HG03457 (cell line): ENCODE results near the gene GADD45GIP1.
"Not testable (repeated sequence)": the region's sequence is repeated elsewhere in the genome, so short reads cannot be mapped to it uniquely, and the experiment has no call there.

ENCODE experiments used
- ATAC-seq: cut with Tn5 transposase; IDR thresholded peaks from one replicate; pipeline ENCODE4 v1.9.1; 2021; ENCODE audit warnings: moderate number of reproducible peaks; ENCODE audit not compliant: unreplicated experiment

Gene GADD45GIP1

DNA sequence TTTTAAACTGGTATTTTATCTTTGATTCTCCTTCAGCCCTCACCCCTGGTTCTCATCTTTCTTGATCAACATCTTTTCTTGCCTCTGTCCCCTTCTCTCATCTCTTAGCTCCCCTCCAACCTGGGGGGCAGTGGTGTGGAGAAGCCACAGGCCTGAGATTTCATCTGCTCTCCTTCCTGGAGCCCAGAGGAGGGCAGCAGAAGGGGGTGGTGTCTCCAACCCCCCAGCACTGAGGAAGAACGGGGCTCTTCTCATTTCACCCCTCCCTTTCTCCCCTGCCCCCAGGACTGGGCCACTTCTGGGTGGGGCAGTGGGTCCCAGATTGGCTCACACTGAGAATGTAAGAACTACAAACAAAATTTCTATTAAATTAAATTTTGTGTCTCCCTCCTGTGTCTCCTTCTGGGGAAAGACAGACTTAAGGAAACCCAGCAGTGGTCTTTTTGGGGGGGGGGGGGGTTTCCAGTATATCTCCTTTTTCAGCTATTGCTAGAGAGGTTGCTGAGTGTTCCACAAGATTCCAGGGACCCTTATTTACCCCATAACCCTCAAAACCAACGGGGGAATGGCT, 12.8 kb downstream of the GADD45GIP1 start:
- ATAC-seq = no peak

- ATAC-seq = no peak
Observed at GRCh38 chr19:12943437-12944044, 13.5 kb downstream of the GADD45GIP1 start.

DNA sequence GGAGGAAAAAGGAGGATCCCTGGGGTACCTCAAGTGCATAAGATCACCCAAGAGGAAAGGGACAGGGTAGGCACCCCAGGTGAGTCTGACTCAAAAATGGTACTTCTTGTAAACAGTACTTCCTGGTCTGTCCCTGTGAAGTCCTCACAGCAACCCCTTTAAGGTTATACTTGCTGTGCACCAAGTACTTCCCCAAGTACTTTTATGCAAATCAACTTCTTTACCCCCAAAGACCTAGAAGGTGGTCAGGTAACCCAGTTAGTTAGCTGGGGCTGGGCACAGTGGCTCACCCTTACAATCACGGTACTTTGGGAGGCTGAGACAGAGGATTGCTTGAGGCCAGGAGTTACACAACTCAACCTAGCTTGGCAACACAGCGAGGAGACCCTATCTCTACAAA, 16.1 kb downstream of the GADD45GIP1 start:
- no peak for ATAC-seq

- no peak for ATAC-seq
Observed at GRCh38 chr19:12939975-12940423, 17.0 kb downstream of the GADD45GIP1 start.

DNA sequence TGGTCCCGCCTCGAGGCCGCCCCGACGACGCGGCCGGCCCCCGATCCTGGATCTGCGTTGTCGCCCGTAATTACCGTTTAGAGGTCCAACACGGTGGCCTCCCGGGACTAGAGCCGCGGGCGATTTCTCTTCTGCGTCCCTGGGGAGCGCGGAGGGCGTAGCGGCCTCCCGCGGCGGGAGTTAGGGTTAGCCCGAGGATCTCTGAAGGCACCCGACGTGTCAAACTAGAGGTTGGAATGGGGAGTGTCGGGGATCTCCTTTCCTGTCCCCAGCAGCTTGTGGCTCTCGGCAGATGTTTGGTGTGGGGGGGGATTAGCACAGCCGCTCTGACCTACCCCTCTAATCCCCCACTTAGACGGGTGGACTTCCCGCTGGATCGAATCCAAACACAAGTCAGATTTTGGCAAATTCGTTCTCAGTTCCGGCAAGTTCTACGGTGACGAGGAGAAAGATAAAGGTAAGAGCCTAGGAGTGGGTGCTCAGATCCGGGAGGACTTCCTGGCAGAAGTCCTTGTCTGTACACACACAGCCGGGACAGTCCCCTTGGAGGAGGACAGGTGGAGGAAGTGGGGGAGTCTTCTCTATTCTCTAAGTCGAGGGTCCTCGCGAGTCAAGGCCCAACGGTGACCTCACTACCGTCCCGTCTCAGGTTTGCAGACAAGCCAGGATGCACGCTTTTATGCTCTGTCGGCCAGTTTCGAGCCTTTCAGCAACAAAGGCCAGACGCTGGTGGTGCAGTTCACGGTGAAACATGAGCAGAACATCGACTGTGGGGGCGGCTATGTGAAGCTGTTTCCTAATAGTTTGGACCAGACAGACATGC, 18.0 kb downstream of the GADD45GIP1 start:
- peak; percentile 2 for ATAC-seq

- peak; percentile 72 for ATAC-seq
Observed at GRCh38 chr19:12937927-12938778, 18.9 kb downstream of the GADD45GIP1 start, which contains the start of gene CALR. Gene CALR, plus strand, starts transcription at chr19:12938609. Its CDS starts 71 bp downstream, at chr19:12938680.

- ATAC-seq = no peak
Observed at GRCh38 chr19:12937093-12937926, 19.7 kb downstream of the GADD45GIP1 start.

DNA sequence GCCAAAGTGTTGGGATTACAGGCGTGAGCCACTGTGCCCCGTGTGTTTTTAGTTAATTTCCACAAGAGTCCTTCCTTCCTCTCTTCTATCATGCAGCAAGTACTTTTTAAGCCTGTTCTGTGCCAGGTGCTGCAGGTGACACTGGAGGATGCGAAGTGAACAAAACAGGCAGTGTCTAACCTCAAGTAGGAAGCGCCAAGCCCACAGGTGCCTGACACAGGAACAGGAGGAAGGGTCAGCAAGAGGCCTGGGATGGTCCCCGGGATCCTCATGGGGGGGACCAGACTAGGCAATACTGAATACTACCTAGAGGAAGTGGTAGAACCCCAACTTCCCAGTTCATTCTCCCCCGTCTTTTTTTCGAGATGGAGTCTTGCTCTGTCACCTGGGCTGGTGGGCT, 20.4 kb downstream of the GADD45GIP1 start:
- no peak for ATAC-seq

- no peak for ATAC-seq
Observed at GRCh38 chr19:12935071-12935470, 22.0 kb downstream of the GADD45GIP1 start.

DNA sequence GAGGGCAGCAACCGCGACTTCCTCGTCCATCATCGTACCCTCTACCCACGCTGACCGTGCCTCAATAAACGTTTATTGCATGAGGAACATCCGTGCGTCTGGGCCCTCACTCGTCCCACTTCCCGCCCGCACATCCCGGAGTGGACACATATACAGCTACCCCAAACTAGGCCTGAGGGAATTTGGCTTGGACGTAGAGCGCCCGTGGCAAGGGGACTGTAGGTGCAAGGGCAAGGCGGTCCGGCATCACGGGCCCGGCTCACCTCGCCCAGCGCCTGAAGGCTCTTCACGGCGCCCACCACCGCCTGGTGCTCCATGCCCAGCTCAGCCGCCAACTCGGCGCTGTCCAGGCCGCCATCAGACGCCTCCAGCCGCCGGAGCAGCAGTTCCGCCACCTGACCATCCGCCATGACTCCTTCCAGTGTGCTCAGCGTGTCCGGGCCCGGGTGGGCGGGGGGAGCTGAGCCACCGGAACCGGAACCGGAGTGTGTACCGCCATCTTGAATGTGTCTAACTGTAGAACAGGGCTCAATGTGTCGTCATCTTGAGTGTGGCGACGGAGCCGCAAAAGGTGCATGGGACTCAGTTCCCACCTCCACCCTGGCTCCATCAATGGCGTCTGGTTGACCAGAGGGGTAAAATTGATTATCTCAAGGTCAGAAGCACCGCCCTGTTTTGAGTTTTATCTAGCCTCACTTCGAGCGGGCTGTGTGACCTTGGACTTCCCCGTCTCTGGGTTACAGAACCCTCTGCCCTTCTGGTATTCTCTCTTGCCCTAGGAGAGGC, 23.5 kb downstream of the GADD45GIP1 start, which contains the start of gene FARSA:
FARSA (minus strand) TSS at position 425 of the 786 bp plus-strand sequence; CDS start at position 410, 15 bp downstream.
- no peak for ATAC-seq

DNA sequence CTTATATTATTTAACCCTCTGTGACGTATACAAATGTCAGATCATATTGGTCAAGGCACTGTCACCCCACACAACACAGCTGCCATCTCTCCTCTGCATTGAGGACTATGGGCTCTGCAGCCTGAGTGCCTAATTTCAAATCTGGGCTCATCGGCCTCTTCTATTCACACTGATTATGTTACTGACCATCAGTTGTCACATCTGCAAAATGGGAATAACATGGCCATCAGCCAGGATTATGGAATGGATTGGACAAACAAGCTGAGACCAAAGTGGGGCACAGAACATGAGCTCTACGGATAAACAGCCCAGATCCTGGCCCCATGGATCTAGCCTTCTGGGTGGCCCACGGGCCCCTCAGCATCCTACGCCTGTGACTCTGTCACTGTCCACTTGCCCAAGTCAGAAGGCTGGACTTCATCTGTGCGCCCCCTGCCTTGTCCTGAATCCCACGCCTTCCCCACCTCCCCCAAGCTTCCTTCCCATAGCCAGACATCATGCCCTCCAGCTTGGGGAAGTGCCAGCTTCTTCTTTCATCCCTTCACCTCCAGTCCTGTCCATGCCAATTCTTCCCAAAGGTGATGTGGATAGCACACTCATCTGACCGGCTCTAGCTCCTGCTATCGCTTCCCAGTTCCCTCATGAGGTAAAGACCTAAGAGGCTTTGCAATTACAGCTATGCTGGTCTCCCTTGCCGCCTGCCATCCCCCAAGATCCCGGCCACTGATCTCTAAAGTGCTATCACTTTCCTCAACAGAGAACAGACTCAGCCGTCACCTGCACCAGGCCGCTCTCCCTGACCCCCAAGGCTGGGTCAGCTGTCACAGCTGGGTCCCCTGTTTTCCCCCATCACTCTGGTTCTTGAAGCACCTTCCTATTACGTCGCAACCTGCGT, 24.4 kb downstream of the GADD45GIP1 start:
- ATAC-seq = no peak

DNA sequence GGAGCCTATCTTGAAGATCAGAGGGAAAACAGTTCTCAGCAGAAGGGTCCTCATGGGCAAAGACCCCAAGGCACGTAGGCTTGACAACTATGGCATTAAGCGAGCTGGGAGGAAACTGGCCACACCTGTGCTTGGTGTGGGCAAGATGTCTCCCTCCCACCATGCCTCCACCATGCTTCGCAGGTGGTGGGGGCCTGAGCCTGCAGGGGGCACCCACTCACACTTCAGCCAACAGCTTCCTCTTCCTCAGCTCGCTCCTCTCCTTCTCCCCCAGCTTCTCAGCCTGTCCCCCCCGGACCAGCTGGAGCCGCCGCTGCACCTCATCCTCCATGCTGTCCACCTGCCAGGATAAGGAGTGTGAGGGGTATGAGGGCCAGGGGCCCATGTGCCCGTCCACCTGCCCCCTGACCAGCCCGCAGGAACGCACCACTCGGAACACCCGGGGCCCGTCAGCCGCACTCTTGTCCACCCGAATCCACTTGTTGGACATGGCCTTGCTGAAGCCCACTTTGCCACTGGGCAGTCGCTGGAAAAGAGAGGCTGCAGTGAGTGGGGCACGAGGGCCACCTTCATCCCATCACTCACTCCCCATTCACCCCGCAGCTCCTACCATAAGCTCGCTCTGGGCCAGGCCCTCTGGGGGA, 26.9 kb downstream of the GADD45GIP1 start:
- no peak for ATAC-seq

GRCh38 chr19:12924621-12925310, 32.3 kb downstream of the GADD45GIP1 start:
- no peak for ATAC-seq

DNA sequence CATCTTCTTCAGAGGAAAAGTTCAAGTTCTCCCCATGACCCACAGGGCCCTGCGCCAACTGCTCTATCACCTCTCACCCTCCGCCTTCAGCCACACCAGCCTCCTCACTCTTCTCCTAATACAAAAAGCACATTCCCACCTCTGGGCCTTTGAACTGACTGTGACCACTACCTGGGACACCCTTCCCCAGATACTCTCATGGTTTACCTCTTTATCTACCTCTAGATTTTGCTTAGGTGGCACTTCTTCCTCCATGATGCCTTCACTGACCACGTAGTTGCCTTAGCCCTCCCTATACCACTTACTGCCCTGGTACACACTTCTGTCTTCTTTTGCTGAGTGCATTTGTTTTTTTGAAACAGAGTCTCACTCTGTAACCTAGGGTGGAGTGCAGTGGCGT, 34.1 kb downstream of the GADD45GIP1 start:
- ATAC-seq = no peak

DNA sequence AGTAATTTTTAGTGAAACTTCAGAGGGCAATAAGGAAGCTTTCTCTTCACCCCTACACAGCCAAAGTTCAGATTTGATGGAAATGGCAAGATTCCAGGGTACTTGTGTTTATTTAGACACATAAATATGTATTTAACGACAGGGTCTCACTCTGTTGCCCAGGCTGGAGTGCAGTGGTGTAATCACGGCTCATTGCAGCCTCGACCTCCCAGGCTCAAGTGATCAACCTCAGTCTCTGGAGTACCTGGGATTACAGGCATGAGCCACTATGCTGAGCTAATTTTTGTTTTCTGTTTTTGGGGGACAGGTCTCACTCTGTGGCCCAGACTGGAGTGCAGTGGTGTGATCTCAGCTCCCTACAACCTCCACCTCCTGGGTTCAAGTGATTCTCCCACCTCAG, 36.0 kb downstream of the GADD45GIP1 start:
- no peak for ATAC-seq

DNA sequence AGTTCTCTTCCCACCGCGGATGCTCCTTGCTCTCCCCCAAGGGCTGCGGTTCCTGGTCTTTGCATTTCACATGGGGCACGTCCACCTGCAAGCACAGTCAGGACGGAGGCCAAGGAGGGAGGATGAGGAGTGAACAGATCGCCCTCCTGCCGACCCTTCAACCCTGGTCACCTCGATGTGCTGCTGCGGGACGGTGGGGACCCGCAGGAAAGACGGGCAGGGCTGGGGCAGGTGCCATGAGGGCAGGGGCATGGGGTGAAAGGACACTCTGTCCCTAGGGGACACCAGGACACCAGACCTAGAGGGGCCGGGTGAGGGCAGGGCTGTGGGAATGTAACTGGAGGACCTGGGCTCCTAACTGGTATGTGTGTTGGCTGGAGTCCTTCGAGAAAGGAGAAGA, 38.8 kb downstream of the GADD45GIP1 start:
- ATAC-seq = no peak

DNA sequence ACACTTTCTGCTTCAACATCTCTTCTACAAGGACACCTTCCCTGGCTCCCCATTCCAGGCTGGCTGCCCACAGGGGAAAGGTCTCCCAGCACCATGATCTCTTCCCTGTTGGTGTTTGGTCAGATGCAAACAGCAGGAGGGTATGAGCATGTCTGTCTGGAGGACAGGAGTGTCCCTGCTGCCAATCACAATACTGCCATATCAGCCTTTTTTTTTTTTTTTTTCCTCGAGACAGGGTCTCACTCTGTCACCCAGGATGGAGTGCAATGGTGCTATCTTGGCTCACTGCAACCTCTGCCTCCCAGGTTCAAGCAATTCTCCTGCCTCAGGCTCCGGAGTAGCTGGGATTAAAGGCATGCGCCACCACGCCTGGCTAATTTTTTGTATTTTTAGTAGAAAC, 41.2 kb downstream of the GADD45GIP1 start:
- not testable (repeated sequence) for ATAC-seq
